Measurements from ENCODE around the gene VAV3.

GRCh38 chr1:107727866-107728265 lies 237.1 kb downstream of the VAV3 start:
- TF ChIP-seq CTCF (IDR thresholded peaks at IDR 0.05) (no peak), POLR2A (IDR thresholded peaks at IDR 0.05) (no peak)
